Gastroesophageal sphincter (tissue), 4 donors: ENCODE results near the gene MYZAP. TPM values are rescaled to one million over a fixed set of nuclear protein-coding genes. Genes with fewer than 3 reads are reported as not detected.

Source experiments
- ATAC-seq: fragments of 150-250 bp; one replicate; pipeline ENCODE4 v1.9.1; 2016; ENCODE audit warnings: mild to moderate bottlenecking, moderate library complexity
- H3K27ac ChIP-seq, 4 donors: fragments of 200-600 bp; sonication (generic) in 3 of 4; 1 replicate in 3 of 4; 2 replicates in 1 of 4; pipeline ENCODE4 v1.5.1; 2016 to 2019
- H3K27me3 ChIP-seq: fragments of 200-600 bp; sonication (generic); one replicate; pipeline ENCODE4 v1.5.1; 2019
- H3K36me3 ChIP-seq, 2 donors: fragments of 200-600 bp; sonication (generic); one replicate each; pipeline ENCODE4 v1.5.1; 2019; ENCODE audit warnings: control low read depth in 1 of 2
- H3K4me1 ChIP-seq, 3 donors: fragments of 200-600 bp; sonication (generic); 1 replicate in 2 of 3; 2 replicates in 1 of 3; pipeline ENCODE4 v1.5.1; 2016 to 2019; ENCODE audit warnings: control low read depth in 2 of 3
- H3K4me3 ChIP-seq, 2 donors: fragments of 200-600 bp; sonication (generic); one replicate each; pipeline ENCODE4 v1.5.1; 2019; ENCODE audit warnings: mild to moderate bottlenecking in 1 of 2, moderate library complexity in 1 of 2
- H3K9me3 ChIP-seq, 3 donors: fragments of 200-600 bp; sonication (generic); one replicate each; pipeline ENCODE4 v1.5.1; 2017 to 2019; ENCODE audit warnings: control low read depth in 2 of 3
- EP300 ChIP-seq: sonication (generic); formaldehyde crosslinking; IDR thresholded peaks from one replicate; pipeline ENCODE4 v1.6.1; 2017; ENCODE audit warnings: antibody characterized with exemption, mild to moderate bottlenecking
- POLR2A ChIP-seq, 2 donors: fragments of 450-650 bp; IDR thresholded peaks; one replicate each; pipeline ENCODE4 v1.6.1; 2017; ENCODE audit warnings: antibody characterized with exemption in 2 of 2, mild to moderate bottlenecking in 2 of 2, moderate library complexity in 1 of 2
- POLR2AphosphoS5 ChIP-seq: sonication (generic); formaldehyde crosslinking; IDR thresholded peaks from one replicate; pipeline ENCODE4 v1.6.1; 2017; ENCODE audit warnings: antibody characterized with exemption
- WGBS, 2 donors: methylation state at CpG; one replicate each; pipeline ENCODE4 v1.1.5; 2018; ENCODE audit warnings: low coverage in 1 of 2; 5-methylcytosine and 5-hydroxymethylcytosine counted together
- total RNA-seq, 4 donors: library from RNA; depleted of rRNA; stranded (reverse); fragments of >200 nt; gene quantifications; one replicate each; pipeline ENCODE4 v1.1.0, GENCODE V29; 2016
- TF ChIP-seq, protein P1 (sequence below), 4 experiments: fragments of 200-600 bp in 2 of 4; fragments of 450-650 bp in 2 of 4; sonication (generic) in 1 of 4; IDR thresholded peaks; one replicate each; pipeline ENCODE4 v1.5.1; 2017 to 2019; ENCODE audit warnings: antibody characterized with exemption in 4 of 4, mild to moderate bottlenecking in 2 of 4, moderate library complexity in 2 of 4

The MYZAP gene
- total RNA-seq, 4 donors from 2014 or later = 13.6 to 299 (median 190) TPM

DNA sequence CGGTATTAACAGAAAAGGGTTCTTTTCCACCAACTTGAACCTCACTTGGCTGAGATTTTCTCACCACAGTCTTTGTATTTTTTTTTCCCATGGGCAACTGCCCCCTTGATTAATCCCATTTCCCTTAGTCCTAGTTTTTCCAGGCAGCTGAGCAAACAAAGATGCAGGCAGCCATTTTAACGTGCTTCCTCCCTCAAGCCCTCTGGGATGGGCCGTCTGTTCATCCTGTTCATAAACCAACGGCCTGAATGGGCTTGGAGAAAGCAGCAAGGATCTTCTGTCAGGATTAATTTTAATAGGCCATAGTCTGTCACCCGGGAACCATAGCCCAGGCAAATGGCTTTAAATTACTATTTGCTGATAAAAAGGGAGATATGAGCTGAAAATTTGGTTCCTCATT, 104.4 kb downstream of the MYZAP start:
- no peaks in the 10 kb centered on the region for H3K9me3 ChIP-seq
- no peak for ATAC-seq
- TF ChIP-seq POLR2A (IDR thresholded peaks at IDR 0.05) = no peak
- no peaks in the 10 kb centered on the region for H3K27me3 ChIP-seq
- no peak overlapping the region for H3K27ac ChIP-seq
- H3K4me3 ChIP-seq = no peak overlapping the region
- H3K36me3 ChIP-seq = no peaks in the 10 kb centered on the region
- H3K4me1 ChIP-seq = peaks cover 0 to 10% (median 0%) of the 10 kb centered on the region in 3 donors
- 47 to 86% methylated on average over 1 to 4 of the region's 5 CpGs for WGBS, 2 donors

DNA sequence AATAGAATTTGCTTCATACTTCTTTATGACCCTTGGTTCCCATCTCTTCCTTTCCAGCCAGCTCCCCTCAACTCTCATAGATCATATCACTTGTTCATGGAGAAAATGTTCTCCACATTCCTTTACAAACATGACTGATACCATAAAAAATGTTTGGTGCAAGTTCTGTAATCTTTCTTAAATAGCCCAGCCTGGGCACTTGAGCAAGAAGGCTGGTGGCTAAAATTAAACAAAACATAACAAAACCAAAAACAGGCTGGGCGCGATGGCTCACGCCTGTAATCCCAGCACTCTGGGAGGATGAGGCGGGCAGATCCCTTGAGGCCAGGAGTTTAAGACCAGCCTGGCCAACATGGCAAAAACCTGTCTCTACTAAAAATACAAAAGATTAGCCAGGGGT, 105.9 kb downstream of the MYZAP start:
- Histone ChIP-seq H3K27ac (no peak overlapping the region), H3K36me3 (no peaks in the 10 kb centered on the region), H3K27me3 (no peaks in the 10 kb centered on the region), H3K9me3 (no peaks in the 10 kb centered on the region), H3K4me1 (peaks cover 0 to 8% (median 0%) of the 10 kb centered on the region in 3 donors), H3K4me3 (no peak overlapping the region)
- WGBS, 2 donors = 96% methylated on average over 4 of the region's 4 CpGs; no CpG with 5 or more reads in 1 of the 2 donors
- TF ChIP-seq POLR2A (IDR thresholded peaks at IDR 0.05) (no peak), POLR2AphosphoS5 (no peak), EP300 (no peak)
- TF ChIP-seq, protein P1, sequence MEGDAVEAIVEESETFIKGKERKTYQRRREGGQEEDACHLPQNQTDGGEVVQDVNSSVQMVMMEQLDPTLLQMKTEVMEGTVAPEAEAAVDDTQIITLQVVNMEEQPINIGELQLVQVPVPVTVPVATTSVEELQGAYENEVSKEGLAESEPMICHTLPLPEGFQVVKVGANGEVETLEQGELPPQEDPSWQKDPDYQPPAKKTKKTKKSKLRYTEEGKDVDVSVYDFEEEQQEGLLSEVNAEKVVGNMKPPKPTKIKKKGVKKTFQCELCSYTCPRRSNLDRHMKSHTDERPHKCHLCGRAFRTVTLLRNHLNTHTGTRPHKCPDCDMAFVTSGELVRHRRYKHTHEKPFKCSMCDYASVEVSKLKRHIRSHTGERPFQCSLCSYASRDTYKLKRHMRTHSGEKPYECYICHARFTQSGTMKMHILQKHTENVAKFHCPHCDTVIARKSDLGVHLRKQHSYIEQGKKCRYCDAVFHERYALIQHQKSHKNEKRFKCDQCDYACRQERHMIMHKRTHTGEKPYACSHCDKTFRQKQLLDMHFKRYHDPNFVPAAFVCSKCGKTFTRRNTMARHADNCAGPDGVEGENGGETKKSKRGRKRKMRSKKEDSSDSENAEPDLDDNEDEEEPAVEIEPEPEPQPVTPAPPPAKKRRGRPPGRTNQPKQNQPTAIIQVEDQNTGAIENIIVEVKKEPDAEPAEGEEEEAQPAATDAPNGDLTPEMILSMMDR (IDR thresholded peaks at IDR 0.05) = no peak
- no peak for ATAC-seq

DNA sequence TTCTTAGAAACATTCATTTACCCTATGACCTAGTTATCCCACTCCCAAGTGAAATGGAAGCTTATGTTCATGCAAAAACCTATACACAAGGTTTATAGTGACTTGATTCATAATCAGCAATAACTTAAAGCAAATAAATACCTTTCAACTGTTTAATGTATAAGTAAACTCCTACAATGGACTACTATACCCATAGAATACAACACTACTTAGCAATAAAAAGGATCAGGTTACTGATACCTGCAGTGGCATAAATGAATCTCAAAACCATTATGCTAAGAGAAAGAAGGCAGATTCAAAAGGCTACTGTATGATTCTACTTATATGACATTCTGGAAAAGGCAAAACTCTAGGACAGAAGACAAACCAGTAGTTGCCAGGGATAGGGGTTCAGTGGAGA, 106.5 kb downstream of the MYZAP start:
- H3K27ac ChIP-seq = no peak overlapping the region
- no peaks in the 10 kb centered on the region for H3K27me3 ChIP-seq
- H3K4me1 ChIP-seq = peaks cover 0 to 2% (median 0%) of the 10 kb centered on the region in 3 donors
- H3K36me3 ChIP-seq = no peaks in the 10 kb centered on the region
- no peaks in the 10 kb centered on the region for H3K9me3 ChIP-seq
- ATAC-seq = no peak
- TF ChIP-seq EP300 (no peak), POLR2AphosphoS5 (no peak), POLR2A (IDR thresholded peaks at IDR 0.05) (no peak)
- TF ChIP-seq, protein P1 (IDR thresholded peaks at IDR 0.05) = no peak
- no peak overlapping the region for H3K4me3 ChIP-seq

DNA sequence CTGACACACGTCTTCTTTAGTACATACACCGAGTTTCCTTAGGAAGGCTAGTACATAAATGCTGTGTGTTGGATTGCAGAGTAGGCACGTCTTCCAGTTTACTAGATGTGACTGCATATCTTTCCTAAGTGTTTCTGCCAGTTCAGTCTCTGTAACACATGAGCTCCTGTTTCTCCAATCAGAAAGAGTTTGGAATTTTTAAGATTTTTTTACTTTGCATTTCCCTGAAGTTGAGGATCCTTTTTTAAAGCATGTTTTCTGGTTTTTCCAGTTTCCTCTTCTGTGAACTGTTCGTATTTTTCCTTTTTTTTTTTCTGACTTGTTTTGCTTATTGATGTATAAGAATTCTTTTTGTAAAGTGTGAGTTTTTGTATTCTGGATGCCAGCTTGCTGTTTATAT, 107.3 kb downstream of the MYZAP start:
- WGBS, 2 donors = 83 to 89% methylated on average over 4 of the region's 4 CpGs
- no peaks in the 10 kb centered on the region for H3K27me3 ChIP-seq
- TF ChIP-seq, protein P1 (IDR thresholded peaks at IDR 0.05) = no peak
- TF ChIP-seq POLR2AphosphoS5 (no peak), POLR2A (IDR thresholded peaks at IDR 0.05) (no peak), EP300 (no peak)
- H3K9me3 ChIP-seq = no peaks in the 10 kb centered on the region
- no peak for ATAC-seq
- H3K27ac ChIP-seq = no peak overlapping the region
- no peaks in the 10 kb centered on the region for H3K36me3 ChIP-seq
- H3K4me3 ChIP-seq = no peak overlapping the region
- no peaks in the 10 kb centered on the region for H3K4me1 ChIP-seq

DNA sequence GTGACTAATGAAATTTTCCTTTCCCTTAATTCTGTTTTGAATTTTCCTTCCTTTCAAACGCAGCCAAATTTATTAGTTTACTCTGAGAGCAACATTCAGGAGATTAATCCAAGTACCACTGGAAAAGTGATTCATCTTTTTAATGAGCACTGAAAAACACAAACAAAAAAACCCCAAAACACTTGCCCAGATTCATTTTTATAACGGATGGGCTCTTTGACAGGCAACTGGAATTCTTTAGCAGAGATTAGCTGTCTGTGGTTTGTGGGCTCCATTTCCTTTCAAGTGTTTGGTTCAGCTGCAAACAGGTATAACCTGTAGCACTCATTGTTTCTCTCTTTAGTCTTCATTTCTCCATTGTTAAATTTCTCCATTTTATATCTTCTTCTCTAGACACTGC, 111.7 kb downstream of the MYZAP start:
- no peak overlapping the region for H3K27ac ChIP-seq
- H3K36me3 ChIP-seq = no peaks in the 10 kb centered on the region
- no peak for ATAC-seq
- peaks cover 0 to 12% (median 3%) of the 10 kb centered on the region in 3 donors for H3K4me1 ChIP-seq
- no peaks in the 10 kb centered on the region for H3K9me3 ChIP-seq
- WGBS, 2 donors = 13 to 18% methylated on average over 2 of the region's 2 CpGs
- H3K27me3 ChIP-seq = no peaks in the 10 kb centered on the region
- TF ChIP-seq POLR2AphosphoS5 (no peak), POLR2A (IDR thresholded peaks at IDR 0.05) (no peak), EP300 (no peak)
- TF ChIP-seq, protein P1 (IDR thresholded peaks at IDR 0.05) = no peak
- no peak overlapping the region for H3K4me3 ChIP-seq
